ENCODE results near the gene SSTR3.

Gene SSTR3

GRCh38 chr22:37167176-37167980 is 44.9 kb downstream of the SSTR3 start:
- no peak for DNase-seq (ENCODE audit: low read depth)

GRCh38 chr22:37166675-37167066 is 45.6 kb downstream of the SSTR3 start:
- peak; percentile 75 for DNase-seq (ENCODE audit: low read depth)

- no peak for DNase-seq (ENCODE audit: low read depth)
Measured at GRCh38 chr22:37165940-37166674, 46.2 kb downstream of the SSTR3 start.

GRCh38 chr22:37165066-37165465 is 47.2 kb downstream of the SSTR3 start:
- DNase-seq (ENCODE audit: low read depth) = no peak

GRCh38 chr22:37164505-37164887 is 47.8 kb downstream of the SSTR3 start:
- DNase-seq (ENCODE audit: low read depth) = no peak

- DNase-seq (ENCODE audit: low read depth) = no peak
Measured at GRCh38 chr22:37163575-37164504, 48.4 kb downstream of the SSTR3 start.

GRCh38 chr22:37163096-37163489 is 49.2 kb downstream of the SSTR3 start:
- no peak for DNase-seq (ENCODE audit: low read depth)

GRCh38 chr22:37162221-37163095 is 49.8 kb downstream of the SSTR3 start:
- peak; percentile 52 for DNase-seq (ENCODE audit: low read depth)

GRCh38 chr22:37161443-37161842 is 50.8 kb downstream of the SSTR3 start:
- DNase-seq (ENCODE audit: low read depth) = no peak

- no peak for DNase-seq (ENCODE audit: low read depth)
Measured at GRCh38 chr22:37160027-37160426, 52.2 kb downstream of the SSTR3 start.

- no peak for DNase-seq (ENCODE audit: low read depth)
Measured at GRCh38 chr22:37158963-37159290, 53.4 kb downstream of the SSTR3 start.

GRCh38 chr22:37157516-37158285 is 54.6 kb downstream of the SSTR3 start:
- DNase-seq (ENCODE audit: low read depth) = no peak

GRCh38 chr22:37156686-37157435 is 55.4 kb downstream of the SSTR3 start:
- DNase-seq (ENCODE audit: low read depth) = no peak

- no peak for DNase-seq (ENCODE audit: low read depth)
Measured at GRCh38 chr22:37155971-37156370, 56.3 kb downstream of the SSTR3 start.

GRCh38 chr22:37154925-37155712 is 57.2 kb downstream of the SSTR3 start:
- DNase-seq (ENCODE audit: low read depth) = no peak
